Panc1 (cell line): ENCODE results near the gene PANK4.

Experiments
- POLR2AphosphoS5 ChIP-seq: IDR thresholded peaks from 2 replicates; pipeline ENCODE4 v1.6.1; 2012; ENCODE audit warnings: mild to moderate bottlenecking, low read depth, low read length, moderate library complexity
- TF ChIP-seq, protein P1 (sequence below): fragments of 450-650 bp; IDR thresholded peaks from 2 replicates; pipeline ENCODE4 v1.5.1; 2017; ENCODE audit warnings: mild to moderate bottlenecking

DNA sequence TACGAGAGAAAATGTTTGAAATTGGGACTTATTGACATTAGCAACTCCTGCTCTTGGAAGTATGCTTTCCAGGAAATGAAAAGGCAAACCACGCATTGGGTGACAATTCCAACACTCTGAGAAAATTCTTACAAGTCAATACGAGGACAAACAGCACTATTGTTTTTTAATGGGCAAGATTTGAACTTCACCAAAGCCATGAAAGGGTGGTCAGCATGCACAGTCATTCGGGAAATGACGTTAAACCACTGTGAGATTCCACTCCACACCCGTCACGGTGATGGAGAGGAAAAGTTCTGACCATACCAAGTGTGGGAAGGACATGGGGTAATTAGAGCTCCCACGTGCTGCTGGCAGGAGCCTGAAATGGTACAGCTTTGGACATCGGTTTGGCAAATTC is 48.0 kb upstream of the PANK4 start:
- TF ChIP-seq, protein P1, sequence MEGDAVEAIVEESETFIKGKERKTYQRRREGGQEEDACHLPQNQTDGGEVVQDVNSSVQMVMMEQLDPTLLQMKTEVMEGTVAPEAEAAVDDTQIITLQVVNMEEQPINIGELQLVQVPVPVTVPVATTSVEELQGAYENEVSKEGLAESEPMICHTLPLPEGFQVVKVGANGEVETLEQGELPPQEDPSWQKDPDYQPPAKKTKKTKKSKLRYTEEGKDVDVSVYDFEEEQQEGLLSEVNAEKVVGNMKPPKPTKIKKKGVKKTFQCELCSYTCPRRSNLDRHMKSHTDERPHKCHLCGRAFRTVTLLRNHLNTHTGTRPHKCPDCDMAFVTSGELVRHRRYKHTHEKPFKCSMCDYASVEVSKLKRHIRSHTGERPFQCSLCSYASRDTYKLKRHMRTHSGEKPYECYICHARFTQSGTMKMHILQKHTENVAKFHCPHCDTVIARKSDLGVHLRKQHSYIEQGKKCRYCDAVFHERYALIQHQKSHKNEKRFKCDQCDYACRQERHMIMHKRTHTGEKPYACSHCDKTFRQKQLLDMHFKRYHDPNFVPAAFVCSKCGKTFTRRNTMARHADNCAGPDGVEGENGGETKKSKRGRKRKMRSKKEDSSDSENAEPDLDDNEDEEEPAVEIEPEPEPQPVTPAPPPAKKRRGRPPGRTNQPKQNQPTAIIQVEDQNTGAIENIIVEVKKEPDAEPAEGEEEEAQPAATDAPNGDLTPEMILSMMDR: no peak
- no peak for TF ChIP-seq POLR2AphosphoS5
